HEK293 (cell line): Measurements from ENCODE around the gene UPB1.

Source experiments
- YY1 ChIP-seq: fragments of 450-650 bp; formaldehyde crosslinking; IDR thresholded peaks from 2 replicates; pipeline ENCODE4 v1.5.1; 2018; ENCODE audit warnings: missing biosample characterization, missing genetic modification characterization
- ZNF19 ChIP-seq: fragments of 450-650 bp; formaldehyde crosslinking; IDR thresholded peaks from 2 replicates; pipeline ENCODE4; 2016; ENCODE audit warnings: missing biosample characterization, missing genetic modification characterization, low read depth
- TF ChIP-seq, protein P1 (sequence below): fragments of 450-650 bp; formaldehyde crosslinking; IDR thresholded peaks from 2 replicates; pipeline ENCODE4 v1.5.1; 2016; ENCODE audit warnings: missing biosample characterization, missing genetic modification characterization

DNA sequence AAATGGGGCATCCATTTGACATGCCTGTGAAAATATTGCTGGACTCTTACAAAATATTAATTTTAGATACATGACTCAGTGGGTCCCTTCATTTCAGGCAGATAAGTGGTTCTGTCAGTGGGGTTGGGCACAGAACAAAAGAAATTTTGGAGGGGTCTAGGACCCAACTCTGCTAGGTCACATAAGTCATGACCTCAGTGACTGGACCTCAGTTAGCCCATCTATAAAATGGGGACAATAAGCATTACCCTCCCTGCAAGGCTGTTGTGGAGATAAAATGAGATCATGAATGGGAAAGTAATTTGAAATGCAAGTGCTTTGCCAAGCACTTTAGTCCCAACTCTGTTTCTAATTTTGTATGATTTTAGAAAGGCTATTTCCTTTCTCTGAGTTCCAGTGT lies 44.0 kb upstream of the UPB1 start:
- TF ChIP-seq, protein P1, sequence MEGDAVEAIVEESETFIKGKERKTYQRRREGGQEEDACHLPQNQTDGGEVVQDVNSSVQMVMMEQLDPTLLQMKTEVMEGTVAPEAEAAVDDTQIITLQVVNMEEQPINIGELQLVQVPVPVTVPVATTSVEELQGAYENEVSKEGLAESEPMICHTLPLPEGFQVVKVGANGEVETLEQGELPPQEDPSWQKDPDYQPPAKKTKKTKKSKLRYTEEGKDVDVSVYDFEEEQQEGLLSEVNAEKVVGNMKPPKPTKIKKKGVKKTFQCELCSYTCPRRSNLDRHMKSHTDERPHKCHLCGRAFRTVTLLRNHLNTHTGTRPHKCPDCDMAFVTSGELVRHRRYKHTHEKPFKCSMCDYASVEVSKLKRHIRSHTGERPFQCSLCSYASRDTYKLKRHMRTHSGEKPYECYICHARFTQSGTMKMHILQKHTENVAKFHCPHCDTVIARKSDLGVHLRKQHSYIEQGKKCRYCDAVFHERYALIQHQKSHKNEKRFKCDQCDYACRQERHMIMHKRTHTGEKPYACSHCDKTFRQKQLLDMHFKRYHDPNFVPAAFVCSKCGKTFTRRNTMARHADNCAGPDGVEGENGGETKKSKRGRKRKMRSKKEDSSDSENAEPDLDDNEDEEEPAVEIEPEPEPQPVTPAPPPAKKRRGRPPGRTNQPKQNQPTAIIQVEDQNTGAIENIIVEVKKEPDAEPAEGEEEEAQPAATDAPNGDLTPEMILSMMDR (tag by site-specific recombination) = no peak
- TF ChIP-seq ZNF19 (no peak), YY1 (tag by site-specific recombination) (no peak)
